HG02981 (cell line): ENCODE data around the gene BHLHE23.

Experiments
- ATAC-seq: cut with Tn5 transposase; IDR thresholded peaks from one replicate; pipeline ENCODE4 v1.9.1; 2021; ENCODE audit warnings: mild to moderate bottlenecking, moderate library complexity; ENCODE audit not compliant: unreplicated experiment

BHLHE23 gene

GRCh38 chr20:62993856-62994494 lies 12.8 kb downstream of the BHLHE23 start:
- ATAC-seq, result no peak

GRCh38 chr20:62991863-62992262 lies 14.9 kb downstream of the BHLHE23 start:
- ATAC-seq, result no peak

GRCh38 chr20:62991196-62991807 lies 15.5 kb downstream of the BHLHE23 start:
- ATAC-seq, result no peak

DNA sequence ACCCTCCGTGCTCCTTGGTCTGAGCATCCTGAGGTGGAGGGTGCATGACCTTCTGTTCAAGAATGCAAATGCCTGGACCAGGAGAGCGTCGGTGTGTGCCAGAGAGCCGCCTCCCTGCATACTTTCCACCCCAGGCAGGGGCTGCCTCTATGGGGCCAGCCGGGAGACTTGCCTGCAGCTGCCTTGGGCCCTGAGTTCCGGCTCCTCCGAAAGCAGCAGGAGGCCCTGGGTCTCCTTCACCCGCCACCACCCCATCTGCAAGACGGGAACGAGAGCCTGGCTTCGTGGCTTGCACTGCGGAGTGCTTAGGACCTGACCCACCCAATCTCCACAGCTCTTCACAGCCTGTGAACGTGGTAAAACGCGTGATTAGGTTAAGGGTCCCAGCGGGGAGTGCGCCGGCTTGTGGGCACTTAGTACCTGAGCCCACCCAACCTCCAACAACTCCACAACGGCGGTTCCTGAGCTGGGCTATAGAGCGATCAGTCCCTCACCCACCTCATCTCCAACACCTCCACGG lies 16.4 kb downstream of the BHLHE23 start:
- ATAC-seq, result no peak

DNA sequence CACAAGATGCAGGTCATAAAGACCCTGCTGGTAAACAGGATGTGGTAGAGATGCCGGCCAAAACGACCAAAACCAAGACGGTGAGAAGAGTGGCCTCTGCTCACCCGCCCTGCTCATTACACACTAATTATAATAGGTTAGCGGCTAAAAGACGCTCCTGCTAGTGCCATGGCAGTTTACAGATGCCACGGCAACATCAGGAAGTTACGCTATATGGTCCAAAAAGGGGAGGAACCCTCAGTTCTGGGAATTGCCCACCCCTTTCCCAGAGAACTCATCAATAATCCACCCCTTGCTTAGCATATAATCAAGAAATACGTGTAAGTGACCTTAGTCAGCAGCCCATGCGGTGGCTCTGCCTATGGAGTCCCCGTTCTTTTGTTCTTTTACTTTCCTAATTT lies 17.6 kb downstream of the BHLHE23 start:
- no peak for ATAC-seq

- ATAC-seq, result no peak
Observed at GRCh38 chr20:62987114-62987513, 19.6 kb downstream of the BHLHE23 start.

- no peak for ATAC-seq
Observed at GRCh38 chr20:62986257-62986800, 20.4 kb downstream of the BHLHE23 start.

DNA sequence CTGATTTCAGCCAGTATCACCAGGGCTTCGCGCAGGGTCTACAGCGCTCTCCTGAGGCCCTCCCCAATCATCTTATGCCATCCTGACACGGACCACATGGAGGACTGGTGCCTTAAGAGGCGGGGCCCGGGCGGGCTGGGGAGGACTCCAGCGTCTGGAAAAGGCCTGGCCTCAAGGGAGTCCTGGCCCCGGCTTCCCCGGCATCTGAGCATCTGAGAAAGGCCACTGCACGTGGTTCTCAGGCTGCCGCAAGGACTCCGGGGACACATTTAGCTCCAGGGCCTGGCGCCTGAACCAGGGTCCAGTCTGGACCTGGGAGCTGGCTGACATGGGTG lies 21.4 kb downstream of the BHLHE23 start:
- no peak for ATAC-seq

DNA sequence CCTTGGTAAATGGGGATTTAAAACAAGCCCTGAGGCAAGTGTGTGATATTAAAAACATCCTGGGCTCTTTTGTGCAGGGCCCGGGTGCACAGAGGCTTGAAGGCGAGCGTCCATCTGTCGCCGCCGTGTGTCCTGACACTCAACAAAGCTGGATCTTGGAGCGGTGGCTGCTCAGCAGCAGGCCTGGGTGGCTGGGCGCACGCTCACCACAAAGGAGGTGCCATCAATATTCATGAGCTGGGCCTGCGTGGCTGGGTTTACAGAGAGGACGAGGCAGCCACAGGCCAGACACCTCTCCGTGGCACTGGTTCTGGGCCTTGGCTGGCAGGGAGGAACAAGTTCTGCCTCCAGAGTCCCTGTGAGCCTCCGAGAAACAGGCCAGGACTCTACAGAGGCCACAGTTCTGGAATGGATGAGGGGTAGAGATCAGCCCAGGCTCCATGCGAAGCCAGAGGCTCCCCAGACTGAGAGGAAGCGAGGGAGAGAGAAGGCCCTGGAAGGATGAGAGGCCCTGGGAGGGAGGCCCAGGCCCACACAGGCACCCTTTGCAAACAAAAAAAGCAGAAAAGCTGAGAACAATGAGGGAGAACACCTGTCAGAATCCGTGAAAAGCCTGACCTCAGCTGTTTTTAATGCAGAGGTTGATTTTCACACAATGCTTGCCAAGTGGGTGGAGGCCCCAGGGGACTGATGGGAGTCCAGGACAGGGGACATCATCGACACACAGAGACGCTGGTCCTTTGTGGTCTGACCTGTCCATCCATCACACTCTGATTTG lies 21.9 kb downstream of the BHLHE23 start:
- ATAC-seq, result no peak

DNA sequence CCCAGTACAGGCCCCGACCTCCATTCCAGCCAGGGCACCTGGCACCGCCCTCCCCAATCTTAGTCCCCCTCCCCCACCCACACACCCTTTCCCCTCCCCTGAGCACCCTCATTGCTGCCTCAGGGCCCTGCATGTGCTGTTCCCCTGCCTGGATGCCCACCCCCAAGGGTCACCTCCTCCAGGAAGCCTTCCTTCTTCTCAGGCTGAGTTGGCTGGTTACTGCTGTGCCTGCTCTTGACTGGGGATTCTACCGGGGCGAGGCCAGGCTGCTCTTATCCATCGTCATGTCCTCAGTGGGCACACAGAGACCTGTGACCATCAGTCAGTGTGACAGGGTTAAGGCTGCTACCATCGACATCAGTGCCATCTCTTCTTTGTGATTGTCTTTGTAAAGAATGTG lies 23.6 kb downstream of the BHLHE23 start:
- no peak for ATAC-seq

GRCh38 chr20:62982124-62983075 lies 24.4 kb downstream of the BHLHE23 start:
- ATAC-seq, result no peak

DNA sequence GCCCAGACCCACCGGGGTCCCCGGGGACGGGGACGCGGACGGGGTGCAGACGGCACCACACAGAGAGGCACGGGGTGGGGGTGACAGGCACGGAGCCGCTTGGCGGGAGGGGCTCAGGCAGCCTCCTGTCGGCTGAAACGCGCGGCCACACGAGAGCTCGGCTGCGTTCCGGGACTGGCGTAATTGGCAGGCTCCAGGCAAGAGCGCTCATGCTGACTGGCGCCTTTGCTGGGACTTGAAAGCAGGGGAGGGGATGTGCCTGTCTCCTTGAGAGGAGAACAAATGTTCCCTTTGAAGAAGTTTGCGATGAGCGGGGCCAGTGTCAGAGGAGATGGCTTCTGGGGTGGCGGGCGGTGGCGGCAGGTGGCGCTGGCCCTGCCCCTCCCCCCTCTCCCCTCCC lies 25.8 kb downstream of the BHLHE23 start:
- ATAC-seq, result no peak

DNA sequence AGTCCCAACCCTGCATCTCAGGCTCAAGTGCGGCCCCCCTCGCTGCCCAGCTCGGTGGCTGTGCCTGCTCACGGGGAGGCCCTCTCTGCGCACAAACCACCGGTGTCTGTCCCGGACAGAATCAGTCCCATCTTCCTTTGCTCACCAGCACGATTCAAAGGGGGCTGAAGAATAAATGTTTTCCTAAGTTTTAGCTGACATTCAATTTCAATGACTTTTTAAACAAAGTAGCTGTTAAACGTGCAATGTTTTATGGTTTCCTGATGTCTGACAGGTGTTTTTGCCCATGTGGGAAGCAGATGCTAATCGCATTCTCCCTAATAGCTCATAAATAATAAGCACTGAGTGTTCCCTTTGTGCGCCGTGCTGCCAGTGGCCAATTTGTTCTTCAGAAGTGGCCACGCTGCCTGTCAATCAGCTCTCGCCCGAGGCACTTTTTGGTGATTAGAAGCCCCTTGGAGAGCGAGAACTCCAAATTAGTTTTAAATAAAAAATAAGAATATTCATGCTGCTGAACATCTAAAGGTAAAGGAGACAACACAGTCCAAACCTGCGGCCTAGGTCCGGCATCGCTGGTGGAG lies 26.3 kb downstream of the BHLHE23 start:
- ATAC-seq, result no peak

DNA sequence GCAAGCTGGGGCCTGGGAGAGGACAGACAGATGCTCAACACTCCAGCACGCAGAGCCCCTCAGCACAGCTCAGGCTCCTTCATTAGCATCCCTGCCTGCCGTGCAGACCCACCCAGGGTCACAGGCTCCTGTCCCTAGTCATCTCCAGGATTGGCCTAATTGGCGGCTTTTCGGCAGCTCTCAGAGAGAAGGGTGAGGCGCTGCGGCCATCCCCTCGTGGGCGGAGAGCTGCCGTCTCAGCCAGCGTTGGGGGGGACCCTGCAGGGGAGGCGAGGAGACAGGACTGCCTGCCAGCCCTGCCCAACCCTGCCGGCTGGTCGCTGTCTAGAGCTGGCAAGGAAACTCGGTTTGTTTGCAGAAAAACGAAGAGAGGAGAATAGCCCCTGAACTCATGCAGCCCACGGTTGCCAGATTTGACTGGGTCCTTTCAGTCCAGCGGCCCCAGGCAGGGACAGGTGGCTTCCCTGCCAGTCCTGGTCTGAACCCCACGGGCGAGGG lies 26.8 kb downstream of the BHLHE23 start:
- ATAC-seq, result no peak

- ATAC-seq, result no peak
Observed at GRCh38 chr20:62979310-62979709, 27.5 kb downstream of the BHLHE23 start.

DNA sequence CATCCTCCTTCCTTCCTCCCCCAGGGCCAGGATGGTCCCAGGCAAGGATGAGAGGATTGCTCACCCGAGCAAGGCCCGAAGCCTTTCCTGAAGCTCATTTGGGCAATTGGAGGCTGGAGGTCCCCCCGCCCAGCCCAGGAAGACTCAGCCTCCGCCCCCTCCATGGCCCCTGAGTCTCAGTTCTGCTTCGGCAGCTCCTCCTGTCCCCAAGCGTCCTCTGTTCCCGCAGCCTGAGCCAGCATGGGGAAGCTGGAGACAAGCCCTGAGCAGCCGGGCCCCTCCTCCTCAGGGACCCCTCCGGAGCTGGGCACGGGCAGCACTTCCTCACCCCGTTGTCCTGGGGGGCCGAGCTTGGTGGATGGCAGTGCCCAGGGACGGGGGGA lies 28.2 kb downstream of the BHLHE23 start:
- no peak for ATAC-seq

- peak; percentile 48 for ATAC-seq
Observed at GRCh38 chr20:62977613-62978560, 28.9 kb downstream of the BHLHE23 start.

- ATAC-seq, result no peak
Observed at GRCh38 chr20:62976886-62977285, 29.9 kb downstream of the BHLHE23 start.
